Measurements from ENCODE around the gene PRKN.

PRKN gene

DNA sequence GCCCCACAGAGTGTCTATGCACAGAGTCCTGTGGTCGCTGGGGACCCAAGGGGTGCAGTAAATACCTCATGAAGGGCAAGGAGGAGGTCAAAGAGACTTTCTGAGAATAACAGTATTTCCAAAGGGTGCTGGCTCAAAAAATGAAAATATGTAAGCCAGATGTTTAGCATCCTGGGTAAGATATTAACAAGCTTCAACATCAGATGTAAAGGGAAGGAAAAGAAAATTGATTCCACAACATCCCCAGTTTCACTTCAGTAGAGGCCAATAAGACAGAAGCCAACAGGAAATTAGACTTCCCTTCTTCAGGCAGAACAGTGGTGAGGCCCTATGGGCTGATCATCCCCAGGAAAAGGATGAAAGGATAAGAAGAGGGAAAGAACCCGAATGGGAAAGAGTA lies 434.7 kb downstream of the PRKN start:
- no peak for DNase-seq

- no peak for DNase-seq
These were observed 436.6 kb downstream of the PRKN start for GRCh38 chr6:162290846-162291465.

DNA sequence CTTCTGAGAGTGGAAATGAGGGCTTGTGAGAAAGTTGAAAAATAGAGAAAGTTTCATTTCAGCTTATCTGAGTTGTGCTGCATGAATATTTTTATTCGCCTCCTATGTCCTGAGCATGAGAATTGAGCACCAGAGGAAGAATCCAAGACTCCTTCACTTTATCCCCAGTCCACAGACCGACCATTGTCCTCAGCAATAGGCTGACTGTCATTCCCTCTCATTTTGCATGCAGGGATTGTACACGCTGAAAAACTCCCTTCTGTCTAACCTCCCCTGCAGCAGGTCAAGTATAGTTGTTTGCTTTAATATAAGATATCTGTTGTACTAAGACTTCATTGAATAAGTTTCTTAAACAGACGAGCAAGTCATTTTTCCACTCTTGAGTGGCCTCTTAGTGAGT lies 437.6 kb downstream of the PRKN start:
- no peak for DNase-seq

GRCh38 chr6:162273986-162274385 lies 453.6 kb downstream of the PRKN start:
- DNase-seq: no peak

DNA sequence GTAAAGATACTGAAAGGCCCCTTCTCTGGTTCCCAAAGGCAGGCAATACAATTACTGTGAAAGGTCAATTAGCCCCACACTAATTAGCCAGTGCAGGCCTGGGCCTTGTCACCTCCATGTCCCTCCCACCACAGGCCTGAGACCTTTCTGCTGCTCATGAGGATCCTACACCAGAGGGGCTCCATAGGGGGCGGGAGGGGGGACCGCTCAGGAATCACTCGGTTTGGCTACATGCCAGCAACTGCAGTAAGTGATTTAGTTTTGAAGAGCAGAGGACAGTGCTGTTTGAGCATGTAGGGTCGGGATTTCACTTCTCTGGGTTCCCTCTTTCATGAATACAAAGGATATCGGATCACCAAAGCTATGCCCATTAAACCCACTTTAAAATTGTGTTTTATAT lies 455.6 kb downstream of the PRKN start:
- no peak for DNase-seq

DNA sequence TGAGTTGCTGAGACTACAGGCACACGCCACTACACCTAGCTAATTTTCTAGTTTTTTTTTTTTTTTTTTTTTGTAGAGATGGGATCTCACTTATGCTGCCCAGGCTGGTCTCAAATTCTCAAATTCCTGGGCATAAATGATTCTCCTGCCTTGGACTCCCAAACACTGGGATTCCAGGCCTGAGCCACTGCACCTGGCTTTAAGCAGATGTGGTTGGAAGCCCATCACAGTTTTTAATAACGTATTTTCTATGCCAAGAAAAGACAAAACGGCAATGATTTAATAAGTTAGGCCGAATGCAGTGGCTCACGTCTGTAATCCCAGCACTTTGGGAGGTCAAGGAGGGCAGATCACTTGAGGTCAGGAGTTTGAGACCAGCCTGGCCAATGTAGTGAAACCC lies 456.6 kb downstream of the PRKN start:
- DNase-seq: no peak

DNA sequence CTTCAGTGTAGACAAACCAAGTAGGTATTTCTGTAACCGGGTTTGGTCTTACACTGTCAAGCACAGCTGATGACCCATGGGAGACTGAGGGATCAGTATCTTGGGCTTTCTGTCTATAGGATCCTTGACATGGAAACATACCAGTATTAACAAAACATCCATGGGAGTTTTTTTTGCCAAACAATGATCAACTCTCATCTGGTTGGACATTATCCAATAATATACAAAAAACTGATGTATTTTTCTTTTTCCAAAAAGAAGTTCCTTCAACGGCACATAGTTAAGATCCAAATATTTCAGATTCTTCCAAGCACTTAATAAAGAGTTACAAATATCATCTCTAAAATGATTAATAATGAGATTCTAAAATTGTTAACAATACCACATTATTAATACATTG lies 459.9 kb downstream of the PRKN start:
- DNase-seq: no peak

DNA sequence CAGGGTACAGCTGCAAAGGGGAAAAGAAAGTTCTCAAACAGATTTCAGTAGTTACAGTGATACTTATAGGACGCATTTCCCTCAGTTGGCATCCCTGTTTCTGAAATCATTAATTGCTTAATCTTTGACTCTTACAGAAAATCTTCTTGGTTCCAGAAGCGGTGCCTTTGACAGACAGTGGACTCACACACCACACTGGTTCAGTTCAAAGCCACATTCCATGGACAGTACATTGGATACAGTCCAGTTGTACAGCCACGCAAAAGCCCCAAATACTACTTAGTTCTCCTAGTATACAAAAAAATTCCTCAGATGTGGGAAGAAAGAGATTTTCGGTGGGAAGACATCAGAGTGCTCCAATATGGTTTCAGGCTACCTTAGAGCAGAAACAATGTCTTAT lies 460.4 kb downstream of the PRKN start:
- no peak for DNase-seq

- no peak for DNase-seq
These were observed 463.0 kb downstream of the PRKN start for GRCh38 chr6:162264581-162264980.

DNA sequence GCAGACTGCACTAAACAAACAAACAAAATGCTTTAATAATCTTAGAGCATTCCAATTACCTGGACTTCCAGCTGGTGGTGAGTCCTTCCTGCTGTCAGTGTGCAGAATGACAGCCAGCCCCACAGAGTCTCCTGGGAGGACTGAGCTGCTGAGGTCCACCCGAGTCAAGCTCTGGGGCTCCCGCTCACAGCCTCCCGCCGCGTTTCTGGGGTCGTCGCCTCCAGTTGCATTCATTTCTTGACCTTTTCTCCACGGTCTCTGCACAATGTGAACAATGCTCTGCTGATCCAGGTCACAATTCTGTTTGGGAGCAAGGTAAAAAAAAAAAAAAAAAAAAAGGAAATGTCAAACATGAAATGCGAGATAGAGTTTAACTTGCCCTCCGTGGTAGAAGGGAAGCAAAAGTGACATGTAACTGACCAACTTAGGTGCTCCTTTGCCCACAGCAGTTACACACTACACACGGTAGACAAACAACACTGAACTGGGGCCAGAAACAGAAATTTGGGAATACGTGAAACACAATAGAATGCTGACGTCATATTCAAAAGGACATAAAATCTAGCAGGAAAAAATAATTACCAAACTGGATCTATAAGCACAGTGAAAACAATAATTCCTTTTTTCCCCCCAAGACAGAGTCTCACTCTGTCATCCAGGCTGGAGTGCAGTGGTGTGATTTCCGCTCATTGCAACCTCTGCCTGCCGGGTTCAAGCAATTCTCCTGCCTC lies 464.9 kb downstream of the PRKN start:
- DNase-seq: no peak

DNA sequence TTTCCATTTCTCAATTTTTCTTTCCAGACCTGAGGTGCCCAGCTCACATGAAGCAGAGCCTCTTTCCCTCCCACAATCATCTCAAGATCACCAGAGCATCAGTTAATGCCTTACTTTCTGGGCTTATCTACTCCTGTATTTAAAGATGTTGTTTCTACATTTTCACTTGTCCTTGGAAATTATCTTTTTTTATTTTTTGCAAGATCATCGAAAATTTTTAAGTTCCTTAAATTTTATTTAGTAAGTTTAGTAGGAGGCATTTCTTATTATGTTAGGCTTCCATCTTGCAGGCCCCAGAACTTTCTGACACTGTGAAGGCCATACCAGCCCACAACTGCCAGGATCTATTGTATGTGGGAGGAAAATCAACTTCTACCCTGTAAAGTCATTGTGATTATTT lies 466.0 kb downstream of the PRKN start:
- DNase-seq: no peak

DNA sequence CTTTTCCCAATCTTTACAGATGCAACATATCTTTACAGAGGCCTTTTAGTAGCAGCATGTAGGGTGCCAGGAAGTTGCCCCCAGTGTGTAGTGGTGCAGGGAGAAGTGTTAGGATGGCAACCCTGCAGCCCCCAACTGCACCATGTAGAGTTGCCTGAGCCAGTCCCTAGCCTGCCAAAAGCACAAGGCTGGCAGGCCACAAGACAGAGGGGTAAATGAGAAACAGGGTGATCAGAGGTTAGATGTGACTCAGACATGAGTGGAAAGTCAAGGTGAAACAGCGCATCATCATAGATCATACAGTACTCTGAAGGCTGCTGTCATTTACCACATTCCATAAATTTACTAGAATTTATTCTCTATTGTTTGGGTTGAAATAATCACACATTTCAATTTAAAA lies 467.5 kb downstream of the PRKN start:
- DNase-seq: no peak

DNA sequence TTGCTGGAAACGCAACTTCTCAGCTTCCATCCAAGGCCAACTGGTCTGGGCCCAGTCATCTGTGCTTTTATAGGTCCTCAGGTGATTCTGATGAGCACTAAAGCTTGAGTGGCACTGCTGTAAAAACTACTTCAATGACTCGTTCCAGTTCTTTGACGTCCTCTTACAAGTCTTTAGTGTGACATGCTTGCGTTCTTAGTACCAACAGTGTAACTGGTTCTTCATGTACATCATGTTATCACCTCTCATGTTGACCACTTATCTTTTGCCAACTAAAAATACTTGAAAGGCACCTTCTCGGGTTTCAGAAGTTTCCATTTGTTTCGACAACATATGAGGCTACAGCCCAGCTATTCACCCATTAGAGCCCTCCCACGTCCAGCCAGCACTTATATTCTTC lies 468.9 kb downstream of the PRKN start:
- no peak for DNase-seq

GRCh38 chr6:162256361-162256760 lies 471.2 kb downstream of the PRKN start:
- DNase-seq: no peak

DNA sequence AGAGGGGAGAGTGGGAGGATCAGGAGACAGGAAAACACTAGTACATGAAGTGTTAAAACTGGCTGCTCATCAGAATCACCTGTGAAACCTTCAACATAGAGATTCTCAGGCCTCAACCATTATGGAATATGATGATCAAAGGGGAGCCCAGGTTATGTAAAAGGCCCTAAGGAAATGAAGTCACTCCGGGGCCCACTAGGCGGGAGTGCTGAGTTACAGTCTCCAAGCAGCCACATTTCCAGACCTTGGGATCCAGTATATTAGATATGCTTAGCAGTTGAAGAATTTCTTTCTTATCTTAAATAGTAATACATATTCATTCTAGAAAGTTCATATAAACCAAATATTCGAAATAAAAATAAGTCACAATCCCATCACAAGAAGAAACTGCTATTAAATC lies 476.3 kb downstream of the PRKN start:
- DNase-seq: no peak

GRCh38 chr6:162249907-162250642 lies 477.5 kb downstream of the PRKN start:
- DNase-seq: no peak

- no peak for DNase-seq
These were observed 481.6 kb downstream of the PRKN start for GRCh38 chr6:162245830-162246420.

DNA sequence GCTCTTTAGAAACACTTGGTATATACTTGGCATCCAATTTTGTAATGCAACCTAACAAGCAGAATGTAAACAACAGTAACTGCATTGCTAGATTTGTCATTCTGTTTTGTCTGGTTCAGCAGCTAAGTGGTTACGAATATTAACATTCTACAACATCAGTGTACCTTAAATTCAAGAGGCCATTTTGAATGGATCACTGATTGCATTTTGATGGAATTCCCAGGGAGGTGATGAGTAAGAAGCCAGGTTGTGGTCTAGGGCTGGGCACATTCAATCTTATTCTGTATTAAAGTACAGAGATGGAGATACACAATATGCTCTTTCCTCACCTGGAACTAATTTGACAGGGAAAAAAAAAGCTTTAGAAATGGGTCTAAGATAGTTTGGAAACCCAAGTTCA lies 483.5 kb downstream of the PRKN start:
- no peak for DNase-seq

GRCh38 chr6:162242915-162243314 lies 484.7 kb downstream of the PRKN start:
- no peak for DNase-seq

- no peak for DNase-seq
These were observed 488.2 kb downstream of the PRKN start for GRCh38 chr6:162239330-162239729.

DNA sequence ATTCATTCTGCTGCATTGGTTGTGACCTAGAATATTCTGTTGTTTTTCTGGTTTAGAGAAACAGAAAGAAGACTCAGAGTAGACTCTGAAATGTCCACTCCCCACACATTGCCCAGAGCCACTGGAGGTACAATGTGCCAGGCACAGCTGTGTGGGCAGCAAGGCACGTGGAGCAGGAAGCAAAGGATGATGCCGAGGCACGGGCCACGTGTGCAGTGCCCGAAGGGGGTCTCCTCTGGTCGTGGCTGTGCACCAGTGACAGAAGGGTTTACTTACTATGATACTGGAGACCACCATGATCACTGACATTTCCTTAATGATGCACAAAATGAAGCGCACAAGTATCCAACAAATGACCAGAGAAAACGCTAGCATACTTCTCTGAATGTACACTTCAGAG lies 488.9 kb downstream of the PRKN start:
- DNase-seq: no peak

- DNase-seq: no peak
These were observed 490.2 kb downstream of the PRKN start for GRCh38 chr6:162237331-162237730.

GRCh38 chr6:162234631-162235030 lies 492.9 kb downstream of the PRKN start:
- DNase-seq: no peak
